HG02938 (cell line): ENCODE data around the gene PRKACG.
"Not testable (repeated sequence)": the region's sequence is repeated elsewhere in the genome, so short reads cannot be mapped to it uniquely, and the experiment has no call there.

ENCODE experiments used
- ATAC-seq: cut with Tn5 transposase; IDR thresholded peaks from one replicate; pipeline ENCODE4 v1.9.1; 2021; ENCODE audit warnings: mild to moderate bottlenecking, moderate library complexity; ENCODE audit not compliant: unreplicated experiment

Gene PRKACG

GRCh38 chr9:69027355-69028097 is 13.6 kb upstream of the PRKACG start:
- peak; percentile 79 for ATAC-seq

DNA sequence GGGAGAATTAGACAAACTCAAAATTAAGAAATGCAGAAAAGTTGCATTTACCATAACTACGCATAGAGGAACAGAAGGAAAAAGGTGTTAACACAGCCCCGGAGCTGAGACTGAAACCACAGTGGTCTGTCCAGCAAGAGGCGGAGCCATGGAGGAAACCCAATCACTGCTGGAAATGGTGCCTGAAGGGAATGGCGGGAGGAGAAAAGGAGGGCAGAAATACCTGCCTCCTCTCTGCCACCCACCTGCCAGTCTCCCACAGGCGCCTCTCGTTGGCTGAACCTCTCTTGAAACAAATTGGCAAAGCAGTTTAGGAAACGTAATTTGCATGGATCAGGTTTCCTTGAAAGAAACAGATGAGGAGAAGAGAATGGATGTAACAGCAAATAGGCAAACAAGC is 9.7 kb upstream of the PRKACG start:
- no peak for ATAC-seq

- no peak for ATAC-seq
Observed at GRCh38 chr9:69020301-69021145, 6.6 kb upstream of the PRKACG start.

DNA sequence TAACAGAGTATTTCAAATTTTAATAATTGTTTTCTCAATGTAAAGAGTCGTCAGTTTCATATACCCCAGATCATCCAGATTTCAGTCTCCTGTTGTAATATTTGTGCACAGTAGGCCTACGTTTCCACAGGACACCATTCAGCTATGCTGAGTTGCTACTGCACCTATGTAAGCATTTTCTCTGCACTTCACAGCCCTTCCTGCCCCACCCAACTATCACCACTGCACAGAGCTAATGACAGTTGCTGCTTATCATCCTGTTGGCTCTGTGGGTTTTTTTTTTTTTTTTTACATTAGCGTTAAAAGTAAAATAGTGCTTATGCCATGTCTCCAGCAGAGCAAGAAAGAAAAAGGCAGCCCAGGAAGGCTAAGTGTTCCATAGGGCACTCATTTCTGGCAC is 5.9 kb upstream of the PRKACG start:
- ATAC-seq = no peak

GRCh38 chr9:69018737-69019136 is 4.8 kb upstream of the PRKACG start:
- no peak for ATAC-seq

GRCh38 chr9:69016191-69017096 is 2.5 kb upstream of the PRKACG start:
- no peak for ATAC-seq

DNA sequence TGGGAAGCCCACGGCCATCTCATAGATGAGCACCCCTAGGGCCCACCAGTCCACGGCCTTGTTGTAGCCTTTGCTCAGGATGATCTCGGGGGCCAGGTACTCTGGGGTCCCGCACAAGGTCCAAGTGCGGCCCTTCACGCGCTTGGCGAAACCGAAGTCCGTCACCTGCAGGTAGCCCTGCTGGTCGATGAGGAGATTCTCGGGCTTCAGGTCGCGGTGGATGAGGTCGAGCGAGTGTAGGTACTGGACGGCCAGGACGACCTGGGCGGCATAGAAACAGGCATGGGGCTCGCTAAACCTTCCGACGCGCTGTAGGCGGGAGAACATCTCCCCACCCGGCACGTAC is 558 bp downstream of the PRKACG start:
- no peak for ATAC-seq

GRCh38 chr9:69012696-69013381 is 1.1 kb downstream of the PRKACG start:
- no peak for ATAC-seq

- ATAC-seq = no peak
Observed at GRCh38 chr9:69009708-69010107, 4.2 kb downstream of the PRKACG start.

GRCh38 chr9:69004836-69005235 is 9.1 kb downstream of the PRKACG start:
- no peak for ATAC-seq

- no peak for ATAC-seq
Observed at GRCh38 chr9:69003051-69003450, 10.9 kb downstream of the PRKACG start.

GRCh38 chr9:69001921-69002320 is 12.0 kb downstream of the PRKACG start:
- ATAC-seq = no peak

DNA sequence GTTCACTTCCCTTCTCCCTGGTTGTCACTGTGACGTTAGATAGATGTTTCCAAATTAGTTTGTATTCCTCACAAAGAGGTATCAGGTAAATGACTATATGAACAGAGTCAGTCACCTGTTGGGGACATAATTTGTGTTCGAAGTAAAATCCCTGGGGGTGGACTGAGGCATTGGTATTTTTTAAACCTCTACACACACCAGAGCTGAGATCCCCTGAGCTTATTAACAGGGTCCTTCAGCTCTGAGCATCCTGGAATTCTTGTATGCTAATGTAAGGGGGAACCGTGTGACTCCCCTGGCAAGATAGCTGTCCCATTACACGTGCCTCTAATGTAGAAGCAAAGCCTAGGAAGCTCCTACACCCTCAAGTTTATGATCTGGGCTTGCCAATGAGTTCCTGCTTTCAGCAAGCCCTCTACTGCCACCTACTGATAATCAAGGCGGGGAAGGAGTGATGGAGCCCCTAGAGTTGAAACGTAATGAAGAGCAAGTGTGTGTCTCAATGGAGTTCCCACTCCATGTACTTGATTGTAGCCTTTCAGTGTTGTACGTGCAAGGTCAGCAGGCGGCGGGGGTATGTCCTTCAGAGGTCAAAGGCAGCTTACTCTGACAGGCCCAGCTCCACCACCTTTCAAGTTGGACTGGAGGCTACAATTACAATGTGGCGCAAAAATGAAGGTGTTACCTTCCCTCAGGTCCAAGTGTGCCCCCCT is 14.4 kb downstream of the PRKACG start:
- ATAC-seq = peak; percentile 92

GRCh38 chr9:68998812-68999211 is 15.1 kb downstream of the PRKACG start:
- ATAC-seq = no peak

- ATAC-seq = no peak
Observed at GRCh38 chr9:68998385-68998784, 15.5 kb downstream of the PRKACG start.

DNA sequence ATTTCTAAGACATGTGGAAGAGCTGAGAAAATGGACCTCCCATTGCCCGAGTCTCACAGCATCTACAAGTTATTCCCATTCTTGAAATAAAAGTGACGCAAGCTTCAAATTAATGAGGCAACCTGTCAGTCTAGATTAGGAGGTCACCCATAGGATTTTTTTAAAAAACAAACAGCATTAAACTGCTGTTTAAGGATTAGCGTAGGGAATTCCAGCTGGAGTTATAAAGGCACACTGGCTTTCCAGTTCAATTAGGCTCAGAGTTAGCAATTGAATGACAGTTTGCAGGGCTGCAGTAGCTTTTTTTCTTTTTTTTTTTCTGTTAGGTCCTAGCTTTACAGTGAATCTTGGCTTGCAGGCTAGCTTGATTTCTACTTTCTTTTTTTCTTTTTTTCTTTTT is 16.2 kb downstream of the PRKACG start:
- ATAC-seq = no peak

GRCh38 chr9:68996462-68996861 is 17.5 kb downstream of the PRKACG start:
- no peak for ATAC-seq

- no peak for ATAC-seq
Observed at GRCh38 chr9:68995776-68996175, 18.1 kb downstream of the PRKACG start.

- no peak for ATAC-seq
Observed at GRCh38 chr9:68991457-68991856, 22.5 kb downstream of the PRKACG start.

- ATAC-seq = not testable (repeated sequence)
Observed at GRCh38 chr9:68986949-68987348, 27.0 kb downstream of the PRKACG start.
